Activated naive CD4-positive, alpha-beta T cell (primary cell): ENCODE measurements around the gene FBXL4.
"Not testable (repeated sequence)": the region's sequence is repeated elsewhere in the genome, so short reads cannot be mapped to it uniquely, and the experiment has no call there.

Source experiments
- DNase-seq, 4 experiments: peaks; one replicate each; lab custom pipeline; 2025; lab: John Stamatoyannopoulos, UW

The FBXL4 gene

GRCh38 chr6:98945311-98946115 lies 2.2 kb downstream of the FBXL4 start:
- DNase-seq, result no peak

- no peak for DNase-seq
These were observed 3.1 kb downstream of the FBXL4 start for GRCh38 chr6:98944598-98945081.

- no peak for DNase-seq
These were observed 3.6 kb downstream of the FBXL4 start for GRCh38 chr6:98944168-98944567.

- DNase-seq, result no peak
These were observed 5.4 kb downstream of the FBXL4 start for GRCh38 chr6:98942263-98942803.

- DNase-seq, result no peak
These were observed 6.4 kb downstream of the FBXL4 start for GRCh38 chr6:98941319-98941718.

GRCh38 chr6:98937351-98937750 lies 10.4 kb downstream of the FBXL4 start:
- no peak for DNase-seq

GRCh38 chr6:98932381-98932780 lies 15.4 kb downstream of the FBXL4 start:
- DNase-seq, result no peak

- no peak for DNase-seq
These were observed 16.1 kb downstream of the FBXL4 start for GRCh38 chr6:98931696-98932095.

- DNase-seq, result no peak
These were observed 18.2 kb downstream of the FBXL4 start for GRCh38 chr6:98929498-98930060.

GRCh38 chr6:98928688-98929087 lies 19.1 kb downstream of the FBXL4 start:
- no peak for DNase-seq

GRCh38 chr6:98927534-98927933 lies 20.2 kb downstream of the FBXL4 start:
- no peak for DNase-seq

GRCh38 chr6:98925831-98926230 lies 21.9 kb downstream of the FBXL4 start:
- no peak for DNase-seq

- DNase-seq, result no peak
These were observed 23.1 kb downstream of the FBXL4 start for GRCh38 chr6:98924647-98925046.

GRCh38 chr6:98920904-98921431 lies 26.8 kb downstream of the FBXL4 start:
- no peak for DNase-seq

- DNase-seq, result not testable (repeated sequence)
These were observed 36.8 kb downstream of the FBXL4 start for GRCh38 chr6:98910946-98911345.

GRCh38 chr6:98909236-98909635 lies 38.5 kb downstream of the FBXL4 start:
- no peak for DNase-seq

- DNase-seq, result not testable (repeated sequence)
These were observed 41.4 kb downstream of the FBXL4 start for GRCh38 chr6:98906342-98906741.

GRCh38 chr6:98905759-98906158 lies 42.0 kb downstream of the FBXL4 start:
- DNase-seq, result no peak

GRCh38 chr6:98904096-98904495 lies 43.6 kb downstream of the FBXL4 start:
- no peak for DNase-seq

GRCh38 chr6:98900706-98901105 lies 47.0 kb downstream of the FBXL4 start:
- DNase-seq, result no peak

- no peak for DNase-seq
These were observed 52.9 kb downstream of the FBXL4 start for GRCh38 chr6:98894810-98895209.

GRCh38 chr6:98887650-98888049 lies 60.1 kb downstream of the FBXL4 start:
- DNase-seq, result no peak

- DNase-seq, result no peak
These were observed 62.4 kb downstream of the FBXL4 start for GRCh38 chr6:98885330-98885729.
